Fibroblast of lung (primary cell): ENCODE data around the gene EBF4.
"Not testable (repeated sequence)": the region's sequence is repeated elsewhere in the genome, so short reads cannot be mapped to it uniquely, and the experiment has no call there.

Experiments
- EZH2 ChIP-seq: IDR thresholded peaks from 2 replicates; pipeline ENCODE4 v1.5.1; 2012; ENCODE audit warnings: low read length, control low read depth, mild to moderate bottlenecking; ENCODE audit errors: missing control alignments
- TF ChIP-seq, protein P1 (sequence below), 2 donors: IDR thresholded peaks in 1 of 2; conservative IDR thresholded peaks in 1 of 2; 1 replicate in 1 of 2; 2 replicates in 1 of 2; pipeline ENCODE4 v1.5.1; 2011 to 2012; ENCODE audit warnings: low read length in 2 of 2, control low read depth in 1 of 2, inconsistent platforms in 1 of 2, low read depth in 1 of 2, mild to moderate bottlenecking in 1 of 2

DNA sequence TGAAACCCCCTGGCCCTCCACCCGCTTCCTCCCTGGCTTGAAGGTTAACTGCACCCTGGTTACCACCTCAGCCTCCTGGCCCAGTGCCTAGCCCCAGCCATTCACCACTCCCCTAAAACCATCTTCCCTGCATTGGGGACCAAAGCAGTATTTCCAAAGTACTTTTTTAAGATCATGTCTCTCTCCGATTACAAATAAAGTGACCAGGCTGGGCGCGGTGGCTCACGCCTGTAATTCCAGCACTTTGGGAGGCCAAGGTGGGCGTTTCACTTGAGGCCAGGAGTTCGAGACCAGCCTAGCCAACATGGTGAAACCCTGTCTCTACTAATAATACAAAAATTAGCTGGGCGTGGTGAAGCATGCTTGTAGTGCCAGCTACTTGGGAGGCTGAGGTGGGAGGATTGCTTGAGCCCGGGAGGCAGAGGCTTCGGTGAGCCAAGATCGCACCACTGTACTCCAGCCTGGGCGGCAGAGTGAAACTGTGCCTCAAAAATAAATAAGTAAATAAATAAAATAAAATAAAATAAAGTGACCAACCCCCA is 3.5 kb downstream of the EBF4 start:
- TF ChIP-seq, protein P1, sequence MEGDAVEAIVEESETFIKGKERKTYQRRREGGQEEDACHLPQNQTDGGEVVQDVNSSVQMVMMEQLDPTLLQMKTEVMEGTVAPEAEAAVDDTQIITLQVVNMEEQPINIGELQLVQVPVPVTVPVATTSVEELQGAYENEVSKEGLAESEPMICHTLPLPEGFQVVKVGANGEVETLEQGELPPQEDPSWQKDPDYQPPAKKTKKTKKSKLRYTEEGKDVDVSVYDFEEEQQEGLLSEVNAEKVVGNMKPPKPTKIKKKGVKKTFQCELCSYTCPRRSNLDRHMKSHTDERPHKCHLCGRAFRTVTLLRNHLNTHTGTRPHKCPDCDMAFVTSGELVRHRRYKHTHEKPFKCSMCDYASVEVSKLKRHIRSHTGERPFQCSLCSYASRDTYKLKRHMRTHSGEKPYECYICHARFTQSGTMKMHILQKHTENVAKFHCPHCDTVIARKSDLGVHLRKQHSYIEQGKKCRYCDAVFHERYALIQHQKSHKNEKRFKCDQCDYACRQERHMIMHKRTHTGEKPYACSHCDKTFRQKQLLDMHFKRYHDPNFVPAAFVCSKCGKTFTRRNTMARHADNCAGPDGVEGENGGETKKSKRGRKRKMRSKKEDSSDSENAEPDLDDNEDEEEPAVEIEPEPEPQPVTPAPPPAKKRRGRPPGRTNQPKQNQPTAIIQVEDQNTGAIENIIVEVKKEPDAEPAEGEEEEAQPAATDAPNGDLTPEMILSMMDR (conservative IDR thresholded peaks at IDR 0.05 in 1 of 2, IDR thresholded peaks at IDR 0.05 in 1 of 2; ENCODE audit: low read depth in 1 of 2, low read length in 2 of 2): not testable (repeated sequence)
- not testable (repeated sequence) for TF ChIP-seq EZH2
